CD4-positive, CD25-positive, alpha-beta regulatory T cell (primary cell): ENCODE measurements around the gene TMEM37. TPM values are rescaled to one million over a fixed set of nuclear protein-coding genes. Genes with fewer than 3 reads are reported as not detected.
A peak's percentile ranks its signal among the peaks of the same experiment; 100 is the strongest.

ENCODE experiments used
- ATAC-seq, 2 donors: fragments of 150-1000 bp; cut with Tn5 transposase; one replicate each; pipeline ENCODE4 v1.10.0; 2021; ENCODE audit warnings: low read depth in 2 of 2, moderate number of reproducible peaks in 2 of 2, moderate library complexity in 1 of 2
- DNase-seq, 3 donors: peaks; one replicate each; pipeline versions ENCODE4 v3.0.0 to v3.0.0-alpha.2; 2012 to 2022; ENCODE audit warnings: mixed read lengths in 1 of 3
- H3K27ac ChIP-seq: one replicate; pipeline ENCODE4 v1.7.0; 2013; ENCODE audit warnings: mild to moderate bottlenecking, low read length; ENCODE audit not compliant: insufficient read depth, poor library complexity, severe bottlenecking
- H3K27me3 ChIP-seq: one replicate; pipeline ENCODE4 v1.7.0; 2013; ENCODE audit warnings: low read length; ENCODE audit not compliant: control insufficient read depth, insufficient read depth
- H3K36me3 ChIP-seq: one replicate; pipeline ENCODE4 v1.7.0; 2013; ENCODE audit warnings: mild to moderate bottlenecking, low read length, moderate library complexity; ENCODE audit not compliant: control insufficient read depth, insufficient read depth
- H3K4me1 ChIP-seq: 2 replicates; pipeline ENCODE4 v1.7.0; 2013; ENCODE audit warnings: mild to moderate bottlenecking, low read length; ENCODE audit not compliant: insufficient read depth, control insufficient read depth, poor library complexity, severe bottlenecking
- H3K4me3 ChIP-seq: one replicate; pipeline ENCODE4 v1.7.0; 2013; ENCODE audit warnings: low read depth, mild to moderate bottlenecking, low read length, moderate library complexity
- H3K9me3 ChIP-seq, 2 experiments: 1 replicate in 1 of 2; 2 replicates in 1 of 2; pipeline ENCODE4 v1.7.0; 2013; ENCODE audit warnings: low read length in 2 of 2, mild to moderate bottlenecking in 1 of 2, moderate library complexity in 1 of 2; ENCODE audit not compliant: control insufficient read depth in 2 of 2
- H3K27ac Mint-ChIP-seq, 3 donors: one replicate each; pipeline ENCODE4 v1.8.0; 2020 to 2022; ENCODE audit warnings: mild to moderate bottlenecking in 3 of 3, mixed read lengths in 3 of 3, moderate library complexity in 2 of 3
- H3K27me3 Mint-ChIP-seq: one replicate; pipeline ENCODE4 v1.8.0; 2022; ENCODE audit warnings: mild to moderate bottlenecking, mixed read lengths
- H3K36me3 Mint-ChIP-seq: one replicate; pipeline ENCODE4 v1.8.0; 2020; ENCODE audit warnings: mixed read lengths
- H3K4me1 Mint-ChIP-seq, 4 donors: one replicate each; pipeline ENCODE4 v1.8.0; 2020 to 2022; ENCODE audit warnings: mixed read lengths in 4 of 4, mild to moderate bottlenecking in 1 of 4
- H3K4me3 Mint-ChIP-seq, 4 donors: one replicate each; pipeline ENCODE4 v1.8.0; 2020 to 2022; ENCODE audit warnings: mild to moderate bottlenecking in 4 of 4, mixed read lengths in 4 of 4, moderate library complexity in 3 of 4
- H3K9me3 Mint-ChIP-seq, 7 donors: one replicate each; pipeline ENCODE4 v1.8.0; 2020 to 2022; ENCODE audit warnings: mixed read lengths in 7 of 7, mild to moderate bottlenecking in 3 of 7, moderate library complexity in 2 of 7
- polyA plus RNA-seq, 4 donors: library from polyadenylated mRNA; unstranded; fragments of 300-500 nt; fragmentation: Illumina TruSeq; gene quantifications; one replicate each; pipeline ENCODE4 v1.2.3, GENCODE V29; 2021
- total RNA-seq: library from RNA; stranded (reverse); gene quantifications from one replicate; pipeline ENCODE4 v1.2.3, GENCODE V29; 2022

The TMEM37 gene, protein sequence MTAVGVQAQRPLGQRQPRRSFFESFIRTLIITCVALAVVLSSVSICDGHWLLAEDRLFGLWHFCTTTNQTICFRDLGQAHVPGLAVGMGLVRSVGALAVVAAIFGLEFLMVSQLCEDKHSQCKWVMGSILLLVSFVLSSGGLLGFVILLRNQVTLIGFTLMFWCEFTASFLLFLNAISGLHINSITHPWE
- total RNA-seq (not detected), polyA plus RNA-seq (under 1 TPM in 1 of 4 donors, not detected in 3; 0.19 TPM)

DNA sequence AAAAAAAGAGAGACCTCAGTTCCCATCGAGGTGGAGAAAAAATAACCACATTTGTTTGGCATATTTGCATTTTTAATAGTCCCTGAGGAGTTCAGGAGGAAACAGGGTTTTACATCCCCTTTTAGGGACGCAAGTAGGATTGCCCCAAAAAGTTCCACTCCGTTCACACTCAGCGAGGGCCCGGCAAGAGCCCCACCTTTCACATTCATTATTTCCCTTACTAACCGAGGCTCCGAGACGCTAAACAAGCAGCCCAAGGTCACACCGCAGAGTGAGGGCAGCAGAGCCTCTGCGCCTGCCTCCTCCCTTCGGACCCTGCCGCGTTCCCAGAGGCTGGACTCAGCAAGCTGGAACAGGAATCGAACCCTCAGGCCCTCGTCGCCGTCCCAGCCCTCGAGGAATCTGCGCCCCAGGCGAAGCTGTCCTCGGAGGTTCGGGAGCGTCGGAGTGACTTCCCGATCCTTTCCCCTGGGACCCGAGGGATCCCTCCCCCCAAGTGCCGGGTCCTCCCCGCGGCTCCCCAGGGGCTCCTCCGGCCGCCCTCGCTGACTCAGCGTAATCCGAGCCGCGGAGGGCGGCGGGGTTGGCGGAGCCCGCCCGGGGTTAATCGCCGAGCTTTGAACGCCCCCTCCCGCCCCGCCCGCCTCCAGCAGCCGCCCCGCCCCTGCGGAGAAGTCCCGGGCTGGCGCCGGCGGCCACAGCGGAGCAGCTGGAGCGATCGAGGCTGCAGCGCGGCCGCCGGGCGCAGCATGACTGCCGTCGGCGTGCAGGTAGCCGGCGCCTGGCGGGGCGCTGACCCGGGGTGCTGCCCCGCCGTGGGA is at the start of gene TMEM37:
Gene TMEM37, plus strand, starts transcription at position 700 of the 821 bp plus-strand sequence. Its CDS starts 50 bp downstream, at position 750.
- H3K27me3 ChIP-seq = peaks cover 2% of the 10 kb centered on the region
- no peak for ATAC-seq
- no peak within 1 kb of the TSS for H3K4me3 ChIP-seq
- no peaks in the 10 kb centered on the region for H3K36me3 ChIP-seq
- no peak within 1 kb of the TSS for H3K27ac ChIP-seq
- Mint-ChIP-seq H3K4me1 (peaks cover 0 to 9% (median 2%) of the 10 kb centered on the region in 4 donors), H3K4me3 (peak within 1 kb of the TSS in 2 of 4 donors; percentile 56 to 61), H3K27me3 (peaks cover 69% of the 10 kb centered on the region), H3K27ac (no peak within 1 kb of the TSS), H3K36me3 (no peaks in the 10 kb centered on the region), H3K9me3 (peaks cover 0 to 3% (median 0%) of the 10 kb centered on the region in 7 donors)
- H3K9me3 ChIP-seq = no peaks in the 10 kb centered on the region
- peaks cover 3% of the 10 kb centered on the region for H3K4me1 ChIP-seq
- no peak for DNase-seq

DNA sequence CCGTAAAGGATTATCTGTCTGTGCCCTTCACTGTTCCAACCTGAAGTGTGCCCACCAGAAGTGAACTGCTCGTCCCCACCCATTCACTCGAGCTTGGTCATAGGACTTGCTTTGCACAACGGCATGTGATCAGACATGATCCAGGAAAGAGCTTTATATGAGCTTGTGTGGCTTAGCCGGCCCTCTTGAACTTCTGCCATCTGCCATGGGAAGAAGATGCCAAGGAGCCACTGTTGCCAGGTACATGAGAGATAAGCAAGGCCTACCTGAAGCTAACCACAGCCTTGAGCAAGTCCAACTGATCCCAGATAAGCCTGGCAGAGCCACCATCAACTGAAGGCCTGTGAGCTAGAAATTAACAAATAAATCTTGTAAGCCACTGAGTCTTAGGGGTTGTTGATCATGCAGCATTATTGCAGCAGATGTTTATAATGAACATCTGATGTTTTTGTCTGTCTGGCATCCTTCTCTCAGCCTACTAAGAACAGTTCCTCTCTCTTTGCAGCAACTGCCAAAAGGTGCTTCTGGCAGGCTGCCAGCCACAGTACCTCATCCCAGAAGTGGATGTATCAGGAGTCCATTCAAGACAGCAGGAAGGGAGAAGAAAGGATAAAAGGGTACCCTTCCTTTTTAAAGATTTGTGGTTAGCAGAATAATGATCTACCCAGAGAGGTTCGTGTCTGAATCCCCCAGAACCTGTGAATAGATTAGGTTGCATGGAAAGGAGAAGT is 48.1 kb upstream of the TMEM37 start:
- Mint-ChIP-seq H3K36me3 (no peaks in the 10 kb centered on the region), H3K9me3 (peaks cover 0 to 3% (median 0%) of the 10 kb centered on the region in 7 donors), H3K27me3 (peaks cover 9% of the 10 kb centered on the region), H3K27ac (no peak overlapping the region), H3K4me1 (peaks cover 0 to 6% (median 0%) of the 10 kb centered on the region in 4 donors), H3K4me3 (no peak overlapping the region)
- no peaks in the 10 kb centered on the region for H3K36me3 ChIP-seq
- no peaks in the 10 kb centered on the region for H3K9me3 ChIP-seq
- ATAC-seq (no peak), DNase-seq (no peak)
- H3K27ac ChIP-seq = no peak overlapping the region
- H3K4me3 ChIP-seq = no peak overlapping the region
- no peaks in the 10 kb centered on the region for H3K4me1 ChIP-seq
- H3K27me3 ChIP-seq = no peaks in the 10 kb centered on the region

DNA sequence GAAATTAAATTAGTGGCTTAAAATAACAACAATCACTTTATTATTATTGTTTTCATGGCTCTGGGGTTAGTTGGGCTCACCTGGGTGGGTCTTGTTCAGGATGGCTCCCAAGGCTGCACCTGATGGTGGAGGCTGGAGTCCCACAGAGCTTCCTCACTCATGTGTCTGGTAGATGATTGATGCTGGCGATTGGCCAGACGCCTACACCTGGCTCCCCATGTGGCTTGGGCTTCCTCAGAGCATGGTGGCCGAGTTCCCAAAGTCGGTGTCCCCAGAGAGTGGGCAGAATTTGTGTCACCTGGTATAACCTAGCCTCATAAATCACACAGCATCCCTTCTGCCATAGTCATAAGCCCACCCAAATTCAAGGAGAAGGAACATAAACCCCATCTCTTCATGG is 46.7 kb upstream of the TMEM37 start:
- peaks cover 11% of the 10 kb centered on the region for H3K27me3 Mint-ChIP-seq
- peaks cover 0 to 6% (median 0%) of the 10 kb centered on the region in 4 donors for H3K4me1 Mint-ChIP-seq
- DNase-seq = no peak
- H3K4me3 ChIP-seq = no peak overlapping the region
- no peaks in the 10 kb centered on the region for H3K27me3 ChIP-seq
- no peaks in the 10 kb centered on the region for H3K36me3 ChIP-seq
- H3K27ac ChIP-seq = no peak overlapping the region
- H3K4me3 Mint-ChIP-seq = no peak overlapping the region
- no peaks in the 10 kb centered on the region for H3K4me1 ChIP-seq
- H3K9me3 Mint-ChIP-seq = peaks cover 0 to 3% (median 0%) of the 10 kb centered on the region in 7 donors
- no peaks in the 10 kb centered on the region for H3K9me3 ChIP-seq
- H3K36me3 Mint-ChIP-seq = no peaks in the 10 kb centered on the region
- no peak for ATAC-seq
- H3K27ac Mint-ChIP-seq = no peak overlapping the region

DNA sequence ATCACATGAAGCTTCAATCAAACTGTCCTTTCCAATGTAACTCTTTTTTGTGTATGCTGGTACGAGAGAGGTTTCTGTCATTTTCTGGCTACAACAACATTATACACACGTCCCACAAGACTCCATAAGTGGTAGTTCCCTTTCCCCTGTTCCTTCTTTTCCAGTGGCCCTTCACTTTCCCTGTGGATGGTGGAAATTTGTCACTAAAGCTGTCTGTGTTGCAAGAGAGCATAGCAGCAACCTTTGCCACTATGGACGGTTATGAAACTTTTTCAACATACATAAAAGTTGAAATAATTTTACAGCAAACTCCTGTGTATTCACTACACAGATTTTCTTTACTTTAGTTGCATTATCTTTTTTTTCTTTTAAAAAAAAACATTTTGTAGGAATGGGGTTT is 46.2 kb upstream of the TMEM37 start:
- Histone ChIP-seq H3K27ac (no peak overlapping the region), H3K36me3 (no peaks in the 10 kb centered on the region), H3K4me1 (no peaks in the 10 kb centered on the region), H3K9me3 (no peaks in the 10 kb centered on the region), H3K27me3 (no peaks in the 10 kb centered on the region), H3K4me3 (no peak overlapping the region)
- Mint-ChIP-seq H3K36me3 (no peaks in the 10 kb centered on the region), H3K4me3 (no peak overlapping the region), H3K27me3 (peaks cover 11% of the 10 kb centered on the region), H3K4me1 (peaks cover 0 to 6% (median 0%) of the 10 kb centered on the region in 4 donors), H3K27ac (no peak overlapping the region), H3K9me3 (peaks cover 0 to 3% (median 0%) of the 10 kb centered on the region in 7 donors)
- DNase-seq (no peak), ATAC-seq (no peak)

DNA sequence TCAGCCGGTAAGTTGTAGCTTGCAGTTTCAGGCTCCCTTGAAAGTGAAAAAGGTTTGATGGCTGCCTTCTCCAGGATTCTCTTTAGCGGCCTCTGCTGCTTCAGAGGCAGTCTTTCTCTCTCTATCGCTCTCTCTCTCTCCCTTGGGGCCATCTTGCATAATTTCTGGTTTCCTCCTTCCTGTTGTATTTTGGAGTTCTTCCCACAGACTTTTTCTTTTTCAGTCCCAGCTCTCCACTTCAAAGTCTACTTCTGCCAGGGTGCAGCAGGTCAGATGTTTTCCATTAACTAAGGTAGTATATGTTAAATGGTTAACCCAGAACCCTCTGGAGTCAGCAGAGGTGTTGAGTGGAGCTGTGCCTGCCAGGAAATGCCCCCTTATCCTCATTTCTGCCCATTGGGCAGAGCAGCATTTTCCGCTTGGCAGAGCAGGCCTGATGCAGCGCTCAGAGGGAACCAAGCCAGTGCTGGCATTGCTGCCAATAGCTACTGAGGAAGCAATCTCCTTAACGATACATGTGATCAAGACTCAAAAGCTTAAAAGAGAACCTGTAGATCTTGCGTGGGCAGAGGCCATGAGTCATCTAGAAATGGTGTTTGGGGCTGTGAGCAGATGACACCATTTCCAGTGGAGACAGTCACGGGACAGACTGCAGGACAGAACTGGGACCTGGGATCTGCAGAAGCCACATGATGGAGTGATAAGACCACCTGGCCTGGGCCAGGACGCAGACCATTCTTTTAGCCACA is 44.1 kb upstream of the TMEM37 start:
- peaks cover 0 to 3% (median 0%) of the 10 kb centered on the region in 7 donors for H3K9me3 Mint-ChIP-seq
- no peak overlapping the region for H3K4me3 Mint-ChIP-seq
- ATAC-seq = no peak
- H3K27ac Mint-ChIP-seq = peak overlapping the region in 1 of 3 donors; percentile 7
- no peak overlapping the region for H3K4me3 ChIP-seq
- H3K27me3 Mint-ChIP-seq = peaks cover 17% of the 10 kb centered on the region
- H3K4me1 Mint-ChIP-seq = peaks cover 0 to 6% (median 0%) of the 10 kb centered on the region in 4 donors
- H3K36me3 Mint-ChIP-seq = no peaks in the 10 kb centered on the region
- H3K27ac ChIP-seq = no peak overlapping the region
- H3K4me1 ChIP-seq = no peaks in the 10 kb centered on the region
- no peaks in the 10 kb centered on the region for H3K36me3 ChIP-seq
- no peak for DNase-seq
- H3K27me3 ChIP-seq = no peaks in the 10 kb centered on the region
- H3K9me3 ChIP-seq = no peaks in the 10 kb centered on the region

DNA sequence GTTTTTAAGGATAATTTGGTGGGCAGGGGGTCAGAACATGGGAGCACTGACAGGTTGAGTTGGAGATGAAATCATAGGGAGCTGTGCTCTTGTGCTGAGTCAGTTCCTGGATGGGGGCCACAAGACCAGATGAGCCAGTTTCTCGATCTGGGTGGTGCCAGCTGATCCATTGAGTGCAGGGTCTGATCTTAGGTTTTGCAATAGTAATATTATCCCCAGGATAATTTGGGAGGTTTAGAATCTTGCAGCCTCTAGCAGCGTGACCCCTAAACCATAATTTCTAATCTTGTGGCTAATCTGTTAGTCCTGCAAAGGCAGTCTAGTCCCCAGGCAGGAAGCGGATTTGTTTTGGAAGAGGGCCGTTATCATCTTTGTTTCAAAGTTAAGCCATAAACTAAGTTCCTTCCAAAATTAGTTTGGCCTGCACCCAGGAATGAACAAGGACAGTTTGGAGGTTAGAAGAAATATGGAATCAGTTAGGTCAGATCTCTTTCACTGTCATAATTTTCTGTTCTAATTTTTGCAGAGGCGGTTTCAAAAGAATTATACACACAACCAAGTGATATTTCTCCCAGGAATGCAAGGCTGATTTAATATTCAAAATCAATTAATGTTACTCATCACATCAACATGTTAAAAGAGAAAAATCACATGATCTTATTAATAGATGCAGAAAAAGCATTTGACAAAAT is 41.9 kb upstream of the TMEM37 start:
- Histone ChIP-seq H3K4me3 (no peak overlapping the region), H3K9me3 (no peaks in the 10 kb centered on the region)

More for the DNA sequence above, 41.9 kb upstream of the TMEM37 start:
- H3K27ac Mint-ChIP-seq = no peak overlapping the region
- peaks cover 21% of the 10 kb centered on the region for H3K27me3 Mint-ChIP-seq
- no peaks in the 10 kb centered on the region for H3K36me3 Mint-ChIP-seq
- peaks cover 0 to 6% (median 0%) of the 10 kb centered on the region in 4 donors for H3K4me1 Mint-ChIP-seq
- no peak for DNase-seq
- H3K27me3 ChIP-seq = no peaks in the 10 kb centered on the region
- no peak for ATAC-seq
- no peaks in the 10 kb centered on the region for H3K36me3 ChIP-seq
- no peak overlapping the region for H3K4me3 Mint-ChIP-seq
- H3K27ac ChIP-seq = no peak overlapping the region
- H3K4me1 ChIP-seq = no peaks in the 10 kb centered on the region
- H3K9me3 Mint-ChIP-seq = peaks cover 0 to 1% (median 0%) of the 10 kb centered on the region in 7 donors
